Lung (tissue), 12 donors: ENCODE results near the gene PIK3R2. TPM values are rescaled to one million over a fixed set of nuclear protein-coding genes. Genes with fewer than 3 reads are reported as not detected.

ENCODE experiments used
- ATAC-seq: fragments of 200-7000 bp; cut with Tn5 transposase; one replicate; pipeline ENCODE4 v1.9.1; 2020; ENCODE audit warnings: moderate number of reproducible peaks; ENCODE audit not compliant: insufficient read depth, low FRiP score
- DNase-seq, 3 donors: peaks; one replicate each; pipeline ENCODE4 v3.0.0-alpha.2; 2013 to 2017
- H3K27ac ChIP-seq, 2 donors: one replicate each; pipeline ENCODE4 v1.5.1; 2013; ENCODE audit warnings: mild to moderate bottlenecking in 2 of 2, moderate library complexity in 2 of 2, control low read depth in 1 of 2, inconsistent platforms in 1 of 2, low read depth in 1 of 2, low read length in 1 of 2
- H3K27me3 ChIP-seq, 3 donors: one replicate each; pipeline ENCODE4 v1.5.1; 2013; ENCODE audit warnings: low read length in 2 of 3; ENCODE audit not compliant: control insufficient read depth in 3 of 3, insufficient read depth in 3 of 3
- H3K36me3 ChIP-seq, 4 donors: one replicate each; pipeline ENCODE4 v1.5.1; 2013; ENCODE audit warnings: low read length in 4 of 4, mild to moderate bottlenecking in 1 of 4, moderate library complexity in 1 of 4; ENCODE audit not compliant: control insufficient read depth in 4 of 4, insufficient read depth in 4 of 4
- H3K4me1 ChIP-seq, 5 donors: one replicate each; pipeline ENCODE4 v1.5.1; 2013; ENCODE audit warnings: low read length in 5 of 5, mild to moderate bottlenecking in 2 of 5, moderate library complexity in 1 of 5; ENCODE audit not compliant: control insufficient read depth in 5 of 5, insufficient read depth in 5 of 5
- H3K4me3 ChIP-seq: one replicate; pipeline ENCODE4 v1.5.1; 2013; ENCODE audit warnings: mild to moderate bottlenecking, control low read depth, moderate library complexity
- H3K9ac ChIP-seq, 2 donors: one replicate each; pipeline ENCODE4 v1.5.1; 2013; ENCODE audit warnings: low read length in 2 of 2, control low read depth in 1 of 2; ENCODE audit not compliant: insufficient read depth in 1 of 2
- H3K9me3 ChIP-seq, 4 donors: one replicate each; pipeline ENCODE4 v1.5.1; 2013; ENCODE audit warnings: low read length in 3 of 4, mild to moderate bottlenecking in 1 of 4, moderate library complexity in 1 of 4; ENCODE audit not compliant: control insufficient read depth in 4 of 4, insufficient read depth in 3 of 4
- CTCF ChIP-seq: IDR thresholded peaks from 2 replicates; pipeline ENCODE4 v1.5.1; 2012; ENCODE audit warnings: mild to moderate bottlenecking; ENCODE audit errors: control extremely low read depth, extremely low read depth
- WGBS, 2 donors: extraction: QIAGEN DNeasy Blood & Tissue Kit; methylation state at CpG; one replicate each; pipeline ENCODE4 v1.1.7; 2013; 5-methylcytosine and 5-hydroxymethylcytosine counted together
- polyA plus RNA-seq, 2 donors: library from polyadenylated mRNA; stranded (reverse); fragments of 200-250 nt; gene quantifications; one replicate each; pipeline ENCODE4 v1.2.1, GENCODE V29; 2013
- total RNA-seq, 2 donors: library from RNA; depleted of rRNA in 1 of 2; stranded (reverse); fragments of >200 nt in 1 of 2; gene quantifications; one replicate each; pipeline ENCODE4 v1.2.1, GENCODE V29; 2014 to 2021
- donor health status: control.
- donor health status: control.
- donor health status: Bipolar disorder and iron deficiency.
- donor health status: healthy.
- donor health status: DM: yes; HTN: yes; CAD: no.

The PIK3R2 gene
- total and polyA plus RNA-seq, 4 donors = 7.0 to 36.2 (median 20.4) TPM

DNA sequence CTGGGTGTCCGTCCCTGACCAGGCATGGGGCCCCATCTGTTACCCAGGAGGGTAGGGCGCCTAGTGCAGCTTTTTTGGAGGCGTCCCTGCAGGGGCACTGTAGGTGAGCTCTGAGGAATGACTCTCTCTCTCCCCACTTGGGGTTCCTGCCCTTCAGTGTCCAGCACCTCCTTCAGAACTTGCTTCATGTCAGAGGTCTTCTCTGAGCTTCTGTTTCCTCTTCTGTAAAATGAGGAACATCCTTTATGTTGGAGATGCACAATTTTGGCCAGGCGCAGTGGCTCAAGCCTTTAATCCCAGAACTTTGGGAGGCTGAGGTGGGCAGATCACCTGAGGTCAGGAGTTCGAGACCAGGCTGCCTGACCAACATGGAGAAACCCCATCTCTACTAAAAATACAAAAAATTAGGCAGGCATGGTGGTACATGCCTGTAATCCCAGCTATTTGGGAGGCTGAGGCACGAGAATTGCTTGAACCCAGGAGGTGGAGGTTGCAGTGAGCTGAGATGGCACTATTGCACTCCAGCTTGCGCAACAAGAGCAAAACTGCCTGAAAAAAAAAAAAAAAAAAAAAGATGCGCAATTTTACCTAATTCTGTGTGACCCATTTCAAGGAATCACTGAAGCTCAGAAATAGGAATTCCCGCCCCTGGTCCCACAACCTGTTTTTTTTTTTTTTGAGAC lies 15.2 kb upstream of the PIK3R2 start:
- Histone ChIP-seq H3K27me3 (no peaks in the 10 kb centered on the region), H3K4me3 (no peak overlapping the region), H3K9ac (no peak overlapping the region), H3K9me3 (no peaks in the 10 kb centered on the region), H3K36me3 (peaks cover 0 to 35% (median 13%) of the 10 kb centered on the region in 4 donors), H3K4me1 (no peaks in the 10 kb centered on the region), H3K27ac (no peak overlapping the region)
- DNase-seq (no peak), ATAC-seq (no peak)
- TF ChIP-seq CTCF = no peak
- WGBS, 2 donors = 82 to 91% methylated on average over 9 of the region's 9 CpGs

DNA sequence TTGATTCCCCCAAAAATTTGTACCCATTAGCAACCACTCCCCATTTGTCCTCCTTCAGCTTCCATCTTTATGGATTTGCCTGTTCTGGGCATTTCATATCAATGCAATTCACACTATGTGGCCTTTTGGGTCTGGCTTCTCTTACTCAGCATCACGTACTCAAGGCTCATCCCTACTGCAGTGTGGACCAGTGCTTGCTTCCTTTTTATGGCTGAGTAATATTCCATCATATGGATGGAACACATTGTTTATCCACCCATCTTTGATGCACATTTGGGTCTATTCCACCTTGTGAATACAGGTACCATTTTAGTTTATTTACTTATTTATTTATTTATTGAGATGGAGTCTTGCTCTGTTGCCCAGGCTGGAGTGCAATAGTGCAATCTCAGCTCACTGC lies 12.5 kb upstream of the PIK3R2 start:
- Histone ChIP-seq H3K4me3 (no peak overlapping the region), H3K9ac (no peak overlapping the region), H3K9me3 (no peaks in the 10 kb centered on the region), H3K27ac (no peak overlapping the region), H3K36me3 (peaks cover 0 to 40% (median 23%) of the 10 kb centered on the region in 4 donors), H3K27me3 (no peaks in the 10 kb centered on the region), H3K4me1 (no peaks in the 10 kb centered on the region)
- TF ChIP-seq CTCF = no peak
- 97% methylated on average over 1 of the region's 1 CpG for WGBS, 2 donors
- no peak for ATAC-seq
- DNase-seq = no peak

GRCh38 chr19:18141031-18141430 lies 11.9 kb upstream of the PIK3R2 start:
- TF ChIP-seq CTCF = no peak
- DNase-seq = no peak
- H3K9me3 ChIP-seq = no peaks in the 10 kb centered on the region
- H3K27me3 ChIP-seq = no peaks in the 10 kb centered on the region
- no peak overlapping the region for H3K27ac ChIP-seq
- 96% methylated on average over 6 of the region's 6 CpGs for WGBS, 2 donors
- peaks cover 0 to 44% (median 23%) of the 10 kb centered on the region in 4 donors for H3K36me3 ChIP-seq
- no peaks in the 10 kb centered on the region for H3K4me1 ChIP-seq
- ATAC-seq = no peak
- no peak overlapping the region for H3K9ac ChIP-seq
- no peak overlapping the region for H3K4me3 ChIP-seq

- TF ChIP-seq CTCF = no peak
- ATAC-seq (no peak), DNase-seq (no peak)
- peaks cover 0 to 41% (median 22%) of the 10 kb centered on the region in 4 donors for H3K36me3 ChIP-seq
- H3K4me3 ChIP-seq = no peak overlapping the region
- no peak overlapping the region for H3K27ac ChIP-seq
- WGBS, 2 donors = 93 to 99% methylated on average over 3 of the region's 3 CpGs
- H3K27me3 ChIP-seq = no peaks in the 10 kb centered on the region
- no peak overlapping the region for H3K9ac ChIP-seq
- no peaks in the 10 kb centered on the region for H3K9me3 ChIP-seq
- H3K4me1 ChIP-seq = no peaks in the 10 kb centered on the region
These were observed 9.1 kb upstream of the PIK3R2 start for GRCh38 chr19:18143902-18144301.
